ENCODE results near the gene NECTIN4. TPM values are rescaled to one million over a fixed set of nuclear protein-coding genes. Genes with fewer than 3 reads are reported as not detected.
A peak's percentile ranks its signal among the peaks of the same experiment; 100 is the strongest.

The NECTIN4 gene
- polyA plus RNA-seq, 3 donors: 0.07 TPM; not detected in 1

GRCh38 chr1:161081519-161081918 is 7.8 kb downstream of the NECTIN4 start:
- no peak overlapping the region for H3K4me2 ChIP-seq (replicated peaks; ENCODE audit: extremely low read depth, low read length, poor library complexity, severe bottlenecking)
- H3K4me1 ChIP-seq (ENCODE audit: control insufficient read depth in 1 of 2, insufficient read depth in 2 of 2, low read length in 2 of 2): peaks cover 43 to 55% of the 10 kb centered on the region in 2 donors
- TF ChIP-seq, protein P1, sequence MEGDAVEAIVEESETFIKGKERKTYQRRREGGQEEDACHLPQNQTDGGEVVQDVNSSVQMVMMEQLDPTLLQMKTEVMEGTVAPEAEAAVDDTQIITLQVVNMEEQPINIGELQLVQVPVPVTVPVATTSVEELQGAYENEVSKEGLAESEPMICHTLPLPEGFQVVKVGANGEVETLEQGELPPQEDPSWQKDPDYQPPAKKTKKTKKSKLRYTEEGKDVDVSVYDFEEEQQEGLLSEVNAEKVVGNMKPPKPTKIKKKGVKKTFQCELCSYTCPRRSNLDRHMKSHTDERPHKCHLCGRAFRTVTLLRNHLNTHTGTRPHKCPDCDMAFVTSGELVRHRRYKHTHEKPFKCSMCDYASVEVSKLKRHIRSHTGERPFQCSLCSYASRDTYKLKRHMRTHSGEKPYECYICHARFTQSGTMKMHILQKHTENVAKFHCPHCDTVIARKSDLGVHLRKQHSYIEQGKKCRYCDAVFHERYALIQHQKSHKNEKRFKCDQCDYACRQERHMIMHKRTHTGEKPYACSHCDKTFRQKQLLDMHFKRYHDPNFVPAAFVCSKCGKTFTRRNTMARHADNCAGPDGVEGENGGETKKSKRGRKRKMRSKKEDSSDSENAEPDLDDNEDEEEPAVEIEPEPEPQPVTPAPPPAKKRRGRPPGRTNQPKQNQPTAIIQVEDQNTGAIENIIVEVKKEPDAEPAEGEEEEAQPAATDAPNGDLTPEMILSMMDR (IDR thresholded peaks at IDR 0.05): no peak
- no peak for DNase-seq
- H3K9ac ChIP-seq (ENCODE audit: insufficient read depth, low read length, poor library complexity, severe bottlenecking): no peak overlapping the region
- H3K36me3 Mint-ChIP-seq: peaks cover 7 to 12% of the 10 kb centered on the region in 2 donors
- intact Hi-C loops (cut with micrococcal nuclease): no loop called here
- H3K9me3 Mint-ChIP-seq: no peaks in the 10 kb centered on the region
- H4K20me1 ChIP-seq (ENCODE audit: insufficient read depth, low read length): no peaks in the 10 kb centered on the region
- peaks cover 0 to 3% (median 1%) of the 10 kb centered on the region in 3 donors for H3K27me3 Mint-ChIP-seq (ENCODE audit: low read depth in 3 of 3)
- H2AFZ ChIP-seq (ENCODE audit: insufficient read depth, low read depth, low read length, poor library complexity, severe bottlenecking): no peak overlapping the region
- H3K9me3 ChIP-seq (replicated peaks in 1 of 2; ENCODE audit: control insufficient read depth in 1 of 2, insufficient read depth in 1 of 2, low read length in 2 of 2): no peaks in the 10 kb centered on the region
- H3K27me3 ChIP-seq (ENCODE audit: control insufficient read depth in 2 of 2, insufficient read depth in 2 of 2, low read length in 2 of 2): no peaks in the 10 kb centered on the region
- no peaks in the 10 kb centered on the region for H3K79me2 ChIP-seq (ENCODE audit: insufficient read depth, low read length)
- peak overlapping the region in 6 of 7 donors; percentile 75 to 95 (median 89) for H3K27ac Mint-ChIP-seq
- H3K36me3 ChIP-seq (replicated peaks in 1 of 2; ENCODE audit: control insufficient read depth in 1 of 2, insufficient read depth in 2 of 2, low read length in 2 of 2): no peaks in the 10 kb centered on the region
- H3K27ac ChIP-seq (ENCODE audit: low read depth in 1 of 2, low read length in 2 of 2): peak overlapping the region in 1 of 2 donors; percentile 4
- no peak overlapping the region for H3K4me3 Mint-ChIP-seq
- H3K4me3 ChIP-seq (replicated peaks in 1 of 3; ENCODE audit: low read depth in 2 of 3, low read length in 3 of 3): no peak overlapping the region
- WGBS (ENCODE audit: insufficient coverage): 100% methylated on average over 2 of the region's 5 CpGs
- H3K4me1 Mint-ChIP-seq: peaks cover 59% of the 10 kb centered on the region

GRCh38 chr1:161080441-161081405 is 8.6 kb downstream of the NECTIN4 start:
- H3K79me2 ChIP-seq (ENCODE audit: insufficient read depth, low read length): no peaks in the 10 kb centered on the region
- peak overlapping the region; percentile 74 to 95 (median 87) for H3K27ac Mint-ChIP-seq
- intact Hi-C loops (cut with micrococcal nuclease): no loop called here

More at GRCh38 chr1:161080441-161081405, 8.6 kb downstream of the NECTIN4 start:
- Mint-ChIP-seq H3K4me1 (peaks cover 57% of the 10 kb centered on the region), H3K36me3 (peaks cover 4 to 12% of the 10 kb centered on the region in 2 donors), H3K4me3 (peak overlapping the region in 1 of 2 donors; percentile 31), H3K27me3 (ENCODE audit: low read depth in 3 of 3) (peaks cover 0 to 3% (median 0%) of the 10 kb centered on the region in 3 donors), H3K9me3 (no peaks in the 10 kb centered on the region)
- Histone ChIP-seq H3K36me3 (replicated peaks in 1 of 2; ENCODE audit: control insufficient read depth in 1 of 2, insufficient read depth in 2 of 2, low read length in 2 of 2) (no peaks in the 10 kb centered on the region), H3K9ac (ENCODE audit: insufficient read depth, low read length, poor library complexity, severe bottlenecking) (no peak overlapping the region), H3K4me3 (replicated peaks in 1 of 3; ENCODE audit: low read depth in 2 of 3, low read length in 3 of 3) (no peak overlapping the region), H3K27me3 (ENCODE audit: control insufficient read depth in 2 of 2, insufficient read depth in 2 of 2, low read length in 2 of 2) (no peaks in the 10 kb centered on the region), H3K27ac (ENCODE audit: low read depth in 1 of 2, low read length in 2 of 2) (peak overlapping the region in 1 of 2 donors; percentile 4), H3K9me3 (replicated peaks in 1 of 2; ENCODE audit: control insufficient read depth in 1 of 2, insufficient read depth in 1 of 2, low read length in 2 of 2) (no peaks in the 10 kb centered on the region), H4K20me1 (ENCODE audit: insufficient read depth, low read length) (no peaks in the 10 kb centered on the region), H2AFZ (ENCODE audit: insufficient read depth, low read depth, low read length, poor library complexity, severe bottlenecking) (no peak overlapping the region), H3K4me2 (replicated peaks; ENCODE audit: extremely low read depth, low read length, poor library complexity, severe bottlenecking) (no peak overlapping the region), H3K4me1 (ENCODE audit: control insufficient read depth in 1 of 2, insufficient read depth in 2 of 2, low read length in 2 of 2) (peaks cover 43 to 55% of the 10 kb centered on the region in 2 donors)
- TF ChIP-seq, protein P1 (IDR thresholded peaks at IDR 0.05): no peak
- DNase-seq: peak in 2 of 3 donors; percentile 60 to 74
- WGBS (ENCODE audit: insufficient coverage): 79% methylated on average over 5 of the region's 5 CpGs

Data from CD14-positive monocyte (primary cell).